SKM-1 (cell line): ENCODE measurements around the gene GP1BB.

Experiments
- DNase-seq: peaks from one replicate; lab custom pipeline; 2025; ENCODE audit not compliant: unreplicated experiment; lab: John Stamatoyannopoulos, UW

Gene GP1BB

GRCh38 chr22:19713650-19714311 is 9.6 kb upstream of the GP1BB start:
- no peak for DNase-seq

GRCh38 chr22:19714312-19715187 is 8.8 kb upstream of the GP1BB start, which contains the start of gene SEPTIN5:
Gene SEPTIN5, plus strand, starts transcription at chr22:19714503. Its CDS starts 86 bp downstream, at chr22:19714589.
- DNase-seq, result no peak

GRCh38 chr22:19715188-19715930 is 8.0 kb upstream of the GP1BB start:
- no peak for DNase-seq

- no peak for DNase-seq
These were observed 7.1 kb upstream of the GP1BB start for GRCh38 chr22:19716041-19716828.

GRCh38 chr22:19716829-19717105 is 6.6 kb upstream of the GP1BB start:
- DNase-seq, result no peak

GRCh38 chr22:19717181-19717580 is 6.2 kb upstream of the GP1BB start:
- no peak for DNase-seq

GRCh38 chr22:19717691-19718455 is 5.5 kb upstream of the GP1BB start:
- peak; percentile 33 for DNase-seq

GRCh38 chr22:19718456-19719049 is 4.8 kb upstream of the GP1BB start:
- DNase-seq, result no peak

GRCh38 chr22:19719050-19719482 is 4.3 kb upstream of the GP1BB start:
- no peak for DNase-seq

- no peak for DNase-seq
These were observed 3.8 kb upstream of the GP1BB start for GRCh38 chr22:19719488-19720021.

- no peak for DNase-seq
These were observed 3.0 kb upstream of the GP1BB start for GRCh38 chr22:19720150-19720827.

GRCh38 chr22:19720999-19721329 is 2.4 kb upstream of the GP1BB start:
- DNase-seq, result no peak

GRCh38 chr22:19721330-19722177 is 1.8 kb upstream of the GP1BB start:
- no peak for DNase-seq

GRCh38 chr22:19722178-19722981 is 959 bp upstream of the GP1BB start:
- no peak for DNase-seq

GRCh38 chr22:19722982-19723231 is 432 bp upstream of the GP1BB start:
- DNase-seq, result no peak

GRCh38 chr22:19723983-19724827 is 866 bp downstream of the GP1BB start:
- DNase-seq, result no peak
